CD4-positive, CD25-positive, alpha-beta regulatory T cell (primary cell): ENCODE data around the gene PEX3. TPM values are rescaled to one million over a fixed set of nuclear protein-coding genes. Genes with fewer than 3 reads are reported as not detected.

Experiments
- ATAC-seq, 2 donors: fragments of 150-1000 bp; cut with Tn5 transposase; one replicate each; pipeline ENCODE4 v1.10.0; 2021; ENCODE audit warnings: low read depth in 2 of 2, moderate number of reproducible peaks in 2 of 2, moderate library complexity in 1 of 2
- DNase-seq, 3 donors: peaks; one replicate each; pipeline versions ENCODE4 v3.0.0 to v3.0.0-alpha.2; 2012 to 2022; ENCODE audit warnings: mixed read lengths in 1 of 3
- H3K27ac ChIP-seq: one replicate; pipeline ENCODE4 v1.7.0; 2013; ENCODE audit warnings: mild to moderate bottlenecking, low read length; ENCODE audit not compliant: insufficient read depth, poor library complexity, severe bottlenecking
- H3K27me3 ChIP-seq: one replicate; pipeline ENCODE4 v1.7.0; 2013; ENCODE audit warnings: low read length; ENCODE audit not compliant: control insufficient read depth, insufficient read depth
- H3K36me3 ChIP-seq: one replicate; pipeline ENCODE4 v1.7.0; 2013; ENCODE audit warnings: mild to moderate bottlenecking, low read length, moderate library complexity; ENCODE audit not compliant: control insufficient read depth, insufficient read depth
- H3K4me1 ChIP-seq: 2 replicates; pipeline ENCODE4 v1.7.0; 2013; ENCODE audit warnings: mild to moderate bottlenecking, low read length; ENCODE audit not compliant: insufficient read depth, control insufficient read depth, poor library complexity, severe bottlenecking
- H3K4me3 ChIP-seq: one replicate; pipeline ENCODE4 v1.7.0; 2013; ENCODE audit warnings: low read depth, mild to moderate bottlenecking, low read length, moderate library complexity
- H3K9me3 ChIP-seq, 2 experiments: 1 replicate in 1 of 2; 2 replicates in 1 of 2; pipeline ENCODE4 v1.7.0; 2013; ENCODE audit warnings: low read length in 2 of 2, mild to moderate bottlenecking in 1 of 2, moderate library complexity in 1 of 2; ENCODE audit not compliant: control insufficient read depth in 2 of 2
- H3K27ac Mint-ChIP-seq, 3 donors: one replicate each; pipeline ENCODE4 v1.8.0; 2020 to 2022; ENCODE audit warnings: mild to moderate bottlenecking in 3 of 3, mixed read lengths in 3 of 3, moderate library complexity in 2 of 3
- H3K27me3 Mint-ChIP-seq: one replicate; pipeline ENCODE4 v1.8.0; 2022; ENCODE audit warnings: mild to moderate bottlenecking, mixed read lengths
- H3K36me3 Mint-ChIP-seq: one replicate; pipeline ENCODE4 v1.8.0; 2020; ENCODE audit warnings: mixed read lengths
- H3K4me1 Mint-ChIP-seq, 4 donors: one replicate each; pipeline ENCODE4 v1.8.0; 2020 to 2022; ENCODE audit warnings: mixed read lengths in 4 of 4, mild to moderate bottlenecking in 1 of 4
- H3K4me3 Mint-ChIP-seq, 4 donors: one replicate each; pipeline ENCODE4 v1.8.0; 2020 to 2022; ENCODE audit warnings: mild to moderate bottlenecking in 4 of 4, mixed read lengths in 4 of 4, moderate library complexity in 3 of 4
- H3K9me3 Mint-ChIP-seq, 7 donors: one replicate each; pipeline ENCODE4 v1.8.0; 2020 to 2022; ENCODE audit warnings: mixed read lengths in 7 of 7, mild to moderate bottlenecking in 3 of 7, moderate library complexity in 2 of 7
- polyA plus RNA-seq, 4 donors: library from polyadenylated mRNA; unstranded; fragments of 300-500 nt; fragmentation: Illumina TruSeq; gene quantifications; one replicate each; pipeline ENCODE4 v1.2.3, GENCODE V29; 2021
- total RNA-seq: library from RNA; stranded (reverse); gene quantifications from one replicate; pipeline ENCODE4 v1.2.3, GENCODE V29; 2022

PEX3 gene
- total and polyA plus RNA-seq, 5 donors from 2014 or later: 12.8 to 29.6 (median 24.9) TPM

DNA sequence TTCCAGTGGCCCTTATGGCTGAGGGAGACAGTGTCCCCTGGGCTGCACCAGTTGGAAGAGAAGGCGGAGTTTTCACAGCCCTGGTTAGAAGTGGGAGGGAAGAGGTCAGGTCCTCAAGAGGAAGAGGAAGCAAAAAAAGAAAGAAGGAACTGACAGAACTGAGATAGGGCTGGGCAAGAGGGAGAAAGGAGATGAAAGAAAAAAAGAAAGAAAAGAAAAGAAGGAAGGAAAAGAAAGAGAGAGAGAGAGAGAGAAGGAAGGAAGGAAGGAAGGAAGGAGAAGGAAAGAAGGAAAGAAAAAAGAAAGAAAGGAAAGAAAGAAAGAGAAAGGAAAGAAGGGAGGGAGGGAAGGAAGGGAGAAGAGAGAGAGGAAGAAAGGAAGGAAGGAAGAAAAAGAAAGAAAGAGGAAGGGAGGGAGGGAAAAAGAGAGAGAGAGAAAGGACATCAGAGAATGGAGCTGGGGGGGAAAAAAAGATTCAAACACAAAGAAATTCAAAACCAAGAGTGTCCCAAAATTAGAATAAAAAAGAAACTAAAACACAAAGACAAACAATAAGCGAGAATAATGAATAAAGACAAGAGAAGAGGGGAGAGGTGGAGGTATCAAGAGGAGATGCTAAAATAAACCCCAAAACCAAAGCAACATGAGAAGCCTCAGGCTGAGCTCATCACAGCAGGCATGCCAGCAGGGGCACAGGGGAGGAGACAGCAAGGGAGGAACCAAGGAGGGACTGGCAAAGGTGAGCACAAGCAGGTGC, 66.3 kb downstream of the PEX3 start:
- no peaks in the 10 kb centered on the region for H3K27me3 ChIP-seq
- H3K4me3 ChIP-seq: no peak overlapping the region
- ATAC-seq: no peak
- no peaks in the 10 kb centered on the region for H3K9me3 Mint-ChIP-seq
- no peaks in the 10 kb centered on the region for H3K9me3 ChIP-seq
- peaks cover 12 to 28% (median 15%) of the 10 kb centered on the region in 4 donors for H3K4me1 Mint-ChIP-seq
- peaks cover 11% of the 10 kb centered on the region for H3K4me1 ChIP-seq
- peaks cover 2% of the 10 kb centered on the region for H3K36me3 ChIP-seq
- H3K27ac Mint-ChIP-seq: peak overlapping the region in 1 of 3 donors; percentile 38
- DNase-seq: no peak
- H3K4me3 Mint-ChIP-seq: peak overlapping the region in 1 of 4 donors; percentile 16
- H3K27me3 Mint-ChIP-seq: no peaks in the 10 kb centered on the region
- peaks cover 11% of the 10 kb centered on the region for H3K36me3 Mint-ChIP-seq
- H3K27ac ChIP-seq: no peak overlapping the region

- H3K4me3 Mint-ChIP-seq: no peak overlapping the region
- Histone ChIP-seq H3K4me1 (peaks cover 10% of the 10 kb centered on the region), H3K9me3 (no peaks in the 10 kb centered on the region), H3K4me3 (no peak overlapping the region), H3K27me3 (no peaks in the 10 kb centered on the region), H3K27ac (no peak overlapping the region), H3K36me3 (peaks cover 2% of the 10 kb centered on the region)
- no peak for DNase-seq
- no peak for ATAC-seq
- H3K27me3 Mint-ChIP-seq: no peaks in the 10 kb centered on the region
- peaks cover 10 to 24% (median 15%) of the 10 kb centered on the region in 4 donors for H3K4me1 Mint-ChIP-seq
- H3K9me3 Mint-ChIP-seq: no peaks in the 10 kb centered on the region
- peaks cover 12% of the 10 kb centered on the region for H3K36me3 Mint-ChIP-seq
- no peak overlapping the region for H3K27ac Mint-ChIP-seq
Observed at GRCh38 chr6:143517447-143517773, 66.8 kb downstream of the PEX3 start.

DNA sequence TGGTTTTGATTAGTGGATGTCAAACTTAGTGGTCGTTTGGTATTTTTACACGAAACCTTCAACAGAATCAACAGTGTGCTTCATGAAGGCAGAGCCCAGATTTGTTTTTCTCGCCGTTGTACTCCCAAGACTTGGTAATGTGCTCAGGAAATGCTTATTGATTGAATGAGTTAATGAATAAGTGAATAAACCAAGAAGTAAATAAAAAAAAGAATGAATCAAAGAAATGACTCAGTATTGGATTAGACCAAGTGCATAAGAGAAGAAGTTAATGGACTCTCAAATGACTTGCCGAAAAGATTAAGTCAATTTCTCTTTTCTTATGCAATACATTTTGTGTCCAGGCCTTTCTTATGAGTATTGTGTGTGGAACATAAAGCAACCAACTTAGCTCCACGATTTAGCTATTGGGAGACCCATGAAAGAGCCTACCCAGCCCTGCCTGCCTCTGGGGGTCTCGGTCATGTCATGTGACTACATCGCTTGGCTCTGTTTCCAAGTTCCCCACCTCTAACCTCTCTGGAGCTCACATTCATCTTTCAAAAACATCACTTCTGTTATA, 71.5 kb downstream of the PEX3 start:
- H3K4me1 Mint-ChIP-seq: peaks cover 0 to 7% (median 4%) of the 10 kb centered on the region in 4 donors
- no peak for ATAC-seq
- H3K27me3 Mint-ChIP-seq: no peaks in the 10 kb centered on the region
- no peaks in the 10 kb centered on the region for H3K27me3 ChIP-seq
- no peak for DNase-seq
- H3K4me1 ChIP-seq: no peaks in the 10 kb centered on the region
- no peaks in the 10 kb centered on the region for H3K9me3 ChIP-seq
- H3K36me3 ChIP-seq: peaks cover 2% of the 10 kb centered on the region
- H3K27ac Mint-ChIP-seq: peak overlapping the region in 1 of 3 donors; percentile 11
- peaks cover 0 to 4% (median 0%) of the 10 kb centered on the region in 7 donors for H3K9me3 Mint-ChIP-seq
- H3K4me3 Mint-ChIP-seq: no peak overlapping the region
- H3K4me3 ChIP-seq: no peak overlapping the region
- H3K36me3 Mint-ChIP-seq: peaks cover 16% of the 10 kb centered on the region
- no peak overlapping the region for H3K27ac ChIP-seq

DNA sequence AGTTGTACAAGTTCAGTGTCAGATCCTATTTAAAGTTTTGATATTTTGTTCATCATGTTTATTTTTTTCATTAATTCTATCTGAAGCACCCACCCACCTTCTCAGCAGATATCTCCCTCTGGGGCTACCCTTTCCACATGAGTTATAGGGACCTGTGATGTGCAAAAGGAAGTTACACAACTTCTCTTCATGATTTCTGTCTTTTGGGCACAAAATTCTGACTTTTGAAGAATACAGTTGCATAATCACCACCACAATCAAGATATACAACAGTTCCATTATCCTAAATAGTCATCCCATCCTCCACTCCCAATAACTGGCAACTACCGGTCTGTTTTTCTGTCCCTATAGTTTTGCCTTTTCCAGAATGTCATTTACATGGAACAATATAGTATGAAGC, 74.8 kb downstream of the PEX3 start:
- Histone ChIP-seq H3K36me3 (no peaks in the 10 kb centered on the region), H3K4me3 (no peak overlapping the region), H3K27me3 (no peaks in the 10 kb centered on the region), H3K27ac (no peak overlapping the region), H3K4me1 (peaks cover 14% of the 10 kb centered on the region), H3K9me3 (no peaks in the 10 kb centered on the region)
- Mint-ChIP-seq H3K4me3 (no peak overlapping the region), H3K27me3 (no peaks in the 10 kb centered on the region), H3K9me3 (peaks cover 0 to 4% (median 0%) of the 10 kb centered on the region in 7 donors), H3K36me3 (peaks cover 13% of the 10 kb centered on the region), H3K4me1 (peaks cover 7 to 21% (median 16%) of the 10 kb centered on the region in 4 donors), H3K27ac (no peak overlapping the region)
- ATAC-seq (no peak), DNase-seq (no peak)

GRCh38 chr6:143527677-143528076, 77.1 kb downstream of the PEX3 start:
- no peaks in the 10 kb centered on the region for H3K27me3 Mint-ChIP-seq
- Histone ChIP-seq H3K27me3 (no peaks in the 10 kb centered on the region), H3K4me1 (peaks cover 14% of the 10 kb centered on the region), H3K9me3 (no peaks in the 10 kb centered on the region), H3K4me3 (no peak overlapping the region), H3K36me3 (no peaks in the 10 kb centered on the region), H3K27ac (no peak overlapping the region)
- H3K4me3 Mint-ChIP-seq: peak overlapping the region in 1 of 4 donors; percentile 0
- no peak for ATAC-seq
- no peak for DNase-seq
- peaks cover 7% of the 10 kb centered on the region for H3K36me3 Mint-ChIP-seq
- peak overlapping the region in 1 of 3 donors; percentile 93 for H3K27ac Mint-ChIP-seq
- H3K4me1 Mint-ChIP-seq: peaks cover 7 to 20% (median 15%) of the 10 kb centered on the region in 4 donors
- peaks cover 0 to 4% (median 0%) of the 10 kb centered on the region in 7 donors for H3K9me3 Mint-ChIP-seq

GRCh38 chr6:143528164-143528811, 77.7 kb downstream of the PEX3 start:
- Mint-ChIP-seq H3K4me1 (peaks cover 7 to 20% (median 14%) of the 10 kb centered on the region in 4 donors), H3K27me3 (no peaks in the 10 kb centered on the region), H3K27ac (peak overlapping the region; percentile 93 to 98 (median 93)), H3K36me3 (peaks cover 7% of the 10 kb centered on the region), H3K9me3 (peaks cover 0 to 4% (median 0%) of the 10 kb centered on the region in 7 donors), H3K4me3 (peak overlapping the region in 3 of 4 donors; percentile 0 to 63 (median 46))
- Histone ChIP-seq H3K4me1 (peaks cover 14% of the 10 kb centered on the region), H3K36me3 (no peaks in the 10 kb centered on the region), H3K9me3 (no peaks in the 10 kb centered on the region), H3K4me3 (peak overlapping the region; percentile 53), H3K27ac (peak overlapping the region; percentile 45), H3K27me3 (no peaks in the 10 kb centered on the region)
- peak; percentile 58 to 60 for ATAC-seq
- peak in 2 of 3 donors; percentile 21 to 47 for DNase-seq

DNA sequence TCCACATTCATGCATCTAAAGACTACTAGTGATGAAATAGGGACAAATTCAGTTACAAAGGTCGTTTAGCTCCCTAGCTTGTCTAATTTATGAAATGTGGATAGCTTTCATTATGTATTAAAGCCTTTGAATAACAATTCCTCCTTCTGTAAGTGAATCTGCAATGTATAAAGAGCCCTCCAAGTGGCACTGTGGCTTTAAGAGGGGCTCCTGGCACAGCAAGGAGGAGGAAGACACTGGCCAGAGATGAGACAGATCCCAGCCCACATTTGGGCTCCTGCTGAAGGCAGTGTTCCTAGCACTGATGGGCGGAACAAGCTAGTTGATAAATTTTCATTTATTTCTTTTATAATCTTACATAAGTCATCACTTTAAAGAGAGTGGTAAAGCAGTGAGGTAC, 78.5 kb downstream of the PEX3 start:
- peak in 1 of 2 donors; percentile 43 for ATAC-seq
- no peak for DNase-seq
- H3K9me3 Mint-ChIP-seq: no peaks in the 10 kb centered on the region
- Histone ChIP-seq H3K27me3 (no peaks in the 10 kb centered on the region), H3K9me3 (no peaks in the 10 kb centered on the region), H3K36me3 (no peaks in the 10 kb centered on the region), H3K4me1 (peaks cover 14% of the 10 kb centered on the region), H3K27ac (peak overlapping the region; percentile 45), H3K4me3 (peak overlapping the region; percentile 53)
- peaks cover 7 to 20% (median 14%) of the 10 kb centered on the region in 4 donors for H3K4me1 Mint-ChIP-seq
- H3K27ac Mint-ChIP-seq: peak overlapping the region; percentile 5 to 93 (median 93)
- no peak overlapping the region for H3K4me3 Mint-ChIP-seq
- H3K36me3 Mint-ChIP-seq: peaks cover 7% of the 10 kb centered on the region
- no peaks in the 10 kb centered on the region for H3K27me3 Mint-ChIP-seq
